Upper lobe of left lung (tissue), 4 donors: ENCODE measurements around the gene CELA1.

Source experiments
- CTCF ChIP-seq, 6 experiments: fragments of 450-650 bp in 4 of 6; fragments of 200-600 bp in 2 of 6; sonication (generic) in 2 of 6; IDR thresholded peaks; one replicate each; pipeline ENCODE4 v1.5.1; 2016 to 2019; ENCODE audit warnings: antibody characterized with exemption in 6 of 6
- POLR2AphosphoS5 ChIP-seq, 2 donors: sonication (generic); formaldehyde crosslinking; IDR thresholded peaks; one replicate each; pipeline ENCODE4 v1.5.1; 2017; ENCODE audit warnings: antibody characterized with exemption in 2 of 2

GRCh38 chr12:51389302-51389999 is 43.0 kb upstream of the CELA1 start:
- TF ChIP-seq CTCF (IDR thresholded peaks at IDR 0.05) (no peak), POLR2AphosphoS5 (IDR thresholded peaks at IDR 0.05) (no peak)
